Spleen (tissue), 11 donors: ENCODE results near the gene METAP1D. TPM values are rescaled to one million over a fixed set of nuclear protein-coding genes. Genes with fewer than 3 reads are reported as not detected.
A peak's percentile ranks its signal among the peaks of the same experiment; 100 is the strongest.
"Not testable (repeated sequence)": the region's sequence is repeated elsewhere in the genome, so short reads cannot be mapped to it uniquely, and the experiment has no call there.

Experiments
- DNase-seq: peaks from one replicate; pipeline ENCODE4 v3.0.0-alpha.2; 2020
- H3K27ac ChIP-seq, 8 donors: fragments of 200-600 bp; sonication (generic) in 7 of 8; 1 replicate in 4 of 8; 2 replicates in 4 of 8; pipeline versions ENCODE4 v1.5.0 to v1.8.0; 2016 to 2021; ENCODE audit warnings: inconsistent platforms in 4 of 8, mild to moderate bottlenecking in 4 of 8, moderate library complexity in 1 of 8
- H3K27me3 ChIP-seq, 7 donors: fragments of 200-600 bp; sonication (generic) in 6 of 7; replicated peaks in 1 of 7; 1 replicate in 4 of 7; 2 replicates in 3 of 7; pipeline versions ENCODE4 v1.5.0 to v1.8.0; 2016 to 2021; ENCODE audit warnings: inconsistent platforms in 3 of 7, mild to moderate bottlenecking in 1 of 7
- H3K36me3 ChIP-seq, 6 donors: fragments of 200-600 bp; sonication (generic) in 5 of 6; 1 replicate in 4 of 6; 2 replicates in 2 of 6; pipeline versions ENCODE4 v1.5.0 to v1.8.0; 2016 to 2021; ENCODE audit warnings: inconsistent platforms in 2 of 6
- H3K4me1 ChIP-seq, 6 donors: fragments of 200-600 bp; sonication (generic) in 5 of 6; 1 replicate in 3 of 6; 2 replicates in 3 of 6; pipeline versions ENCODE4 v1.5.0 to v1.8.0; 2016 to 2021; ENCODE audit warnings: inconsistent platforms in 3 of 6
- H3K4me3 ChIP-seq, 8 donors: fragments of 200-600 bp; sonication (generic) in 7 of 8; 1 replicate in 4 of 8; 2 replicates in 4 of 8; pipeline versions ENCODE4 v1.5.0 to v1.8.0; 2016 to 2021; ENCODE audit warnings: inconsistent platforms in 4 of 8, mild to moderate bottlenecking in 4 of 8, moderate library complexity in 2 of 8
- H3K9me3 ChIP-seq, 8 donors: fragments of 200-600 bp; sonication (generic) in 7 of 8; 1 replicate in 4 of 8; 2 replicates in 4 of 8; pipeline versions ENCODE4 v1.5.0 to v1.8.0; 2016 to 2021; ENCODE audit warnings: inconsistent platforms in 4 of 8
- POLR2A ChIP-seq, 3 donors: fragments of 450-650 bp; IDR thresholded peaks; one replicate each; pipeline ENCODE4 v1.5.1; 2017; ENCODE audit warnings: antibody characterized with exemption in 3 of 3, mild to moderate bottlenecking in 1 of 3
- POLR2AphosphoS5 ChIP-seq, 3 donors: sonication (generic); formaldehyde crosslinking; IDR thresholded peaks; one replicate each; pipeline ENCODE4 v1.5.1; 2017; ENCODE audit warnings: antibody characterized with exemption in 3 of 3
- WGBS, 5 donors: extraction: QIAGEN DNeasy Blood & Tissue Kit in 3 of 5; methylation state at CpG; one replicate each; pipeline versions ENCODE4 v1.1.5 to v1.1.7; 2013 to 2018; 5-methylcytosine and 5-hydroxymethylcytosine counted together
- intact Hi-C: fragments of 100-400 bp; cut with DNase I; formaldehyde crosslinking; loops from one replicate; pipeline ENCODE4 v1.15.0; 2023; ENCODE audit warnings: low total_unique reads
- polyA plus RNA-seq, 3 donors: library from polyadenylated mRNA; stranded (reverse); fragments of 200-250 nt; gene quantifications; one replicate each; pipeline ENCODE4 v1.2.1, GENCODE V29; 2013
- total RNA-seq, 7 donors: library from RNA; depleted of rRNA in 3 of 7; stranded (reverse); fragments of >200 nt in 3 of 7; fragmentation: NEBNext Ultra II Directional in 4 of 7; extraction: Animal tissue kit (Norgen Biotek cat#: 25700) in 4 of 7; gene quantifications; one replicate each; pipeline versions ENCODE4 v1.1.0 to v1.2.1, GENCODE V29; 2016 to 2021
- TF ChIP-seq, protein P1 (sequence below), 11 experiments: fragments of 200-600 bp in 7 of 11; fragments of 450-650 bp in 4 of 11; sonication (generic) in 4 of 11; IDR thresholded peaks in 8 of 11; conservative IDR thresholded peaks in 3 of 11; 1 replicate in 7 of 11; 2 replicates in 4 of 11; pipeline versions ENCODE4 v1.4.0 to v1.8.0; 2016 to 2021; ENCODE audit warnings: antibody characterized with exemption in 11 of 11, inconsistent platforms in 4 of 11, mild to moderate bottlenecking in 1 of 11
- donor health status: healthy with polysubstance abuse.
- donor health status: DM: no; HTN: no; CAD: no; lungs with moderate emphysema.
- donor health status: DM: no; HTN: no; CAD: no.
- donor health status: Bipolar disorder and iron deficiency.
- donor health status: healthy.
- donor health status: DM: no; HTN: no; CAD: no.
- donor health status: DM: yes; HTN: yes; CAD: no.

The METAP1D gene
- total and polyA plus RNA-seq, 10 donors: 4.9 to 11.9 (median 8.0) TPM

DNA sequence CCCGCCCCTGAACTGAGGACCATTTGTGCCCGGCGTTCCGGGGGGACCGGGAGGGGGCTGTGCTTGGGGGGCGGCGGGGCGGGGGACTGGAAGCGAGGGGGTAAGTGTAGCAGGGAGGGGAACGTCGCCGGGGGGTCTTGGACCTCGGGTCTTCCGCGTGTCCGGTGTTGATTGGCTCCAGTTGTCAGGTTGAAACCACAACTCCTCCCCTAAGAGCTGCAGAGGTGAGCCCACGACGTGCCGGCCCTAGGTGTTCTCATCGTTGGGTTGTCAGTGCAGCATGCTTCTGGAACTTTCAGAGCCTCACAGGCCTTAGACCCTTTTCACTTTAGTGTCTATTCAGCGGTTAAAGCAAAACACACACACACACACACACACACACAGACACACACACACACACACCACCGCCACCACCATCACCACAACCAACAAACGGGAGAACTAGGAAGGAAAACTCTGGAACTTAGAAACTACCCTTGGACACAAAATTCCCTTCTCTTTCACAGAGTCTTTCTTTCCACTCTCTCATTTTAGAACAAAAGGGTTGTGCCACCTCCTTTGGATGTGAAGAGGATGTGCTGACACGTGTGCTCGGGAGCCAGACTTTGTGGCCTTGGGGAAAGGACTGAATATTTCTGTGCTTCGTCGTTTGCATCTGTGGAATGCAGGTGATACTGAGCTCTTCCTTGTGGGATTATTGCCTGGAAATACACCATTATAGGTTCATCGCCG, 109.7 kb downstream of the METAP1D start:
- WGBS, 5 donors: 16 to 26% (median 23%) methylated on average over 28 to 29 of the region's 29 CpGs

DNA sequence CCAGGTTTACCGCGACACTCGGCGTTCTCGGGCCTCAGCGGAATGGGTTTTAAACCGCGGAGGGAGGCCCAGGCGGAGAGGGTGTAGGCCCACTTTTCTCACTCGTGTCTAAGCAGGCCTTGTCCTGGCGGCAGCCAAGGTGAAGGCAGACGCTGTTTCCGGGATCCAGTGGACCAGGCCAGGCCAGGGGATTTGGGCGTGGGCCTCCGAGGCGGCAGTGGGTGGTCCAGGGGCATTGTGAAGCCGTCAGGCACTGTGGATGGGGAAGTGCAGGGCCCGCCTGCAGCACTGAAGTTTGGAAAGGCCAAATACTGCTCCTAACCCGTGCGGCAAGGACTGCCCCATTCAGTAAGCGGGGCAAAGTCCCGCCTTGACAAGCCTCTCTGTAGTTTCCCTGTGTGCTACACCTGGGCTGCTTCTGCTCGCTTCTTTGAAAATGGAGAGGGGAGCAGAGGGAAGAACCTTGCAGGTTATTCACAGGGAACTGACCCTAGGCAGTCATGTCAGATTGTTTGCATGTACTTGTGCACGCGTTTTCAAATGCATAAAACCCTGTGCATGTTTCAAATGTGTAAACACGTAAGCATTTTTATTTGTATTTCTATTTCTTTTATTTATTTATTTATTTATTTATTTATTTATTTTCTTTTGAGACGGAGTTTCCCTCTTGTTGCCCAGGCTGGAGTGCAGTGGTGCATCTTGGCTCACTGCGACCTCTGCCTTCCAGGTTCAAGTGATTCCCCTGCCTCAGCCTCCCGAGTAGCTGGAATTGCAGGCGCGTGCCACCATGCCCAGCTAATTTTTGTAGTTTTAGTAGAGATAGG, 110.4 kb downstream of the METAP1D start:
- intact Hi-C loops: loop anchor here (10.0 kb wide), 3 partner anchors 295 to 1135 kb away; no protein-coding TSS in a partner anchor
- TF ChIP-seq, protein P1, sequence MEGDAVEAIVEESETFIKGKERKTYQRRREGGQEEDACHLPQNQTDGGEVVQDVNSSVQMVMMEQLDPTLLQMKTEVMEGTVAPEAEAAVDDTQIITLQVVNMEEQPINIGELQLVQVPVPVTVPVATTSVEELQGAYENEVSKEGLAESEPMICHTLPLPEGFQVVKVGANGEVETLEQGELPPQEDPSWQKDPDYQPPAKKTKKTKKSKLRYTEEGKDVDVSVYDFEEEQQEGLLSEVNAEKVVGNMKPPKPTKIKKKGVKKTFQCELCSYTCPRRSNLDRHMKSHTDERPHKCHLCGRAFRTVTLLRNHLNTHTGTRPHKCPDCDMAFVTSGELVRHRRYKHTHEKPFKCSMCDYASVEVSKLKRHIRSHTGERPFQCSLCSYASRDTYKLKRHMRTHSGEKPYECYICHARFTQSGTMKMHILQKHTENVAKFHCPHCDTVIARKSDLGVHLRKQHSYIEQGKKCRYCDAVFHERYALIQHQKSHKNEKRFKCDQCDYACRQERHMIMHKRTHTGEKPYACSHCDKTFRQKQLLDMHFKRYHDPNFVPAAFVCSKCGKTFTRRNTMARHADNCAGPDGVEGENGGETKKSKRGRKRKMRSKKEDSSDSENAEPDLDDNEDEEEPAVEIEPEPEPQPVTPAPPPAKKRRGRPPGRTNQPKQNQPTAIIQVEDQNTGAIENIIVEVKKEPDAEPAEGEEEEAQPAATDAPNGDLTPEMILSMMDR (IDR thresholded peaks at IDR 0.05 in 8 of 11, conservative IDR thresholded peaks at IDR 0.05 in 3 of 11): no peak
- TF ChIP-seq POLR2AphosphoS5 (IDR thresholded peaks at IDR 0.05) (no peak), POLR2A (IDR thresholded peaks at IDR 0.05) (no peak)
- H3K4me3 ChIP-seq: no peak overlapping the region
- no peaks in the 10 kb centered on the region for H3K9me3 ChIP-seq
- no peaks in the 10 kb centered on the region for H3K36me3 ChIP-seq
- peak; percentile 72 for DNase-seq
- no peak overlapping the region for H3K27ac ChIP-seq
- WGBS, 5 donors: 31 to 61% (median 46%) methylated on average over 21 to 31 of the region's 31 CpGs
- peaks cover 4 to 89% (median 50%) of the 10 kb centered on the region in 7 donors for H3K27me3 ChIP-seq
- peaks cover 9 to 34% (median 22%) of the 10 kb centered on the region in 6 donors for H3K4me1 ChIP-seq

More for the DNA sequence above, 109.7 kb downstream of the METAP1D start:
- Histone ChIP-seq H3K4me1 (peaks cover 9 to 34% (median 22%) of the 10 kb centered on the region in 6 donors), H3K4me3 (no peak overlapping the region), H3K36me3 (no peaks in the 10 kb centered on the region), H3K9me3 (no peaks in the 10 kb centered on the region), H3K27ac (no peak overlapping the region), H3K27me3 (peaks cover 7 to 90% (median 58%) of the 10 kb centered on the region in 7 donors)
- no peak for DNase-seq
- intact Hi-C loops: loop anchor here (10.0 kb wide), 3 partner anchors 295 to 1135 kb away; no protein-coding TSS in a partner anchor
- no peak for TF ChIP-seq POLR2AphosphoS5 (IDR thresholded peaks at IDR 0.05)
- no peak for TF ChIP-seq POLR2A (IDR thresholded peaks at IDR 0.05)
- TF ChIP-seq, protein P1 (IDR thresholded peaks at IDR 0.05 in 8 of 11, conservative IDR thresholded peaks at IDR 0.05 in 3 of 11): no peak

DNA sequence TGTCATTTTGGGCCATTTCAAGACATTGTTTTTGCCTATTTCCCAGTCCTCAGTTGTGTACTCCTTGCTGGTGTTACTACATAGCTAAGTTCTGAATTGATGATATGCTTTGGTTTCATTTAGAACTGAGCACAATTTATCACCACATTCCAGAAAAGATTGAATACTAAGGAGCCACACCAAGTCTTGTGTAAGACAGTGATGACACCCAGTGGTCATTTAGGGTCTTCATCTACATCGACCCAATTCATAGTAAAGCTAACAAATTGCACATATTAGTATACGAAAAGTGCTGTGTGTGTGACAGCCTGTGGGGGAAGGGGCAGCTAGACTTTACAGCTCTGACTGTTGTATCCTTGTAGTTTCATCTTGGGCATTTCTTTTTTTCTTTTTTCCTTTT, 113.9 kb downstream of the METAP1D start:
- Histone ChIP-seq H3K9me3 (no peaks in the 10 kb centered on the region), H3K27ac (no peak overlapping the region), H3K36me3 (no peaks in the 10 kb centered on the region), H3K4me1 (peaks cover 0 to 9% (median 0%) of the 10 kb centered on the region in 6 donors), H3K27me3 (peaks cover 0 to 65% (median 16%) of the 10 kb centered on the region in 7 donors), H3K4me3 (no peak overlapping the region)
- intact Hi-C loops: no loop called here
- no peak for DNase-seq
- TF ChIP-seq, protein P1 (IDR thresholded peaks at IDR 0.05 in 8 of 11, conservative IDR thresholded peaks at IDR 0.05 in 3 of 11): peak in 6 of 11 experiments; percentile 6 to 38 (median 25)
- TF ChIP-seq POLR2AphosphoS5 (IDR thresholded peaks at IDR 0.05): no peak
- WGBS, 5 donors: 43 to 48% (median 46%) methylated on average over 2 of the region's 2 CpGs

DNA sequence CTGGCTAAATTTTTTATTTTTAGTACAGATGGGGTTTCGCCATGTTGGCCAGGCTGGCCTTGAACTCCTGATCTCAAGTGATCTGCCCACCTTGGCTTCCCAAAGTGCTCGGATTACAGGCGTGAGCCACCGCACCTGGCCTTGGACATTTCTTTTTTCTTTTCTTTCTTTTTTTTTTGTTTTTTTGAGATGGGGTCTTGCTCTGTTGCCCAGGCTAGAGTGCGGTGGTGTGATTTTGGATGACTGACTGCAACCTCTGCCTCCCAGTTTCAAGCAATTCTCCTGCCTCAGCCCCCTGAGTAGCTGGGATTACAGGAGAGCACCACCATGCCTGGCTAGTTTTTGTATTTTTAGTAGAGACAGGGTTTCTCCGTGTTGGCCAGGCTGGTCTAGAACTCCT, 114.4 kb downstream of the METAP1D start:
- H3K4me3 ChIP-seq, DNase-seq, intact Hi-C loops, H3K9me3 ChIP-seq, H3K4me1 ChIP-seq, H3K27ac ChIP-seq, H3K36me3 ChIP-seq: not testable (repeated sequence)
- peaks cover 0 to 60% (median 10%) of the 10 kb centered on the region in 7 donors for H3K27me3 ChIP-seq
- 80 to 93% (median 86%) methylated on average over 6 of the region's 6 CpGs for WGBS, 5 donors
